Measurements from ENCODE around the gene RPL7A. TPM values are rescaled to one million over a fixed set of nuclear protein-coding genes. Genes with fewer than 3 reads are reported as not detected.
"Not testable (repeated sequence)": the region's sequence is repeated elsewhere in the genome, so short reads cannot be mapped to it uniquely, and the experiment has no call there.

The RPL7A gene
- polyA plus RNA-seq, 1 experiment: 3,329 TPM

GRCh38 chr9:133323991-133324703 lies 23.9 kb upstream of the RPL7A start:
- H3K36me3 ChIP-seq (ENCODE audit: control insufficient read depth, insufficient read depth, low read length): no peaks in the 10 kb centered on the region
- ChIA-PET POLR2A (no interaction called here), CTCF (no interaction called here)

GRCh38 chr9:133327021-133327420 lies 21.0 kb upstream of the RPL7A start:
- DNase-seq (ENCODE audit: low read depth); POLR2A ChIA-PET; H3K27me3 ChIP-seq (ENCODE audit: control insufficient read depth, insufficient read depth, low read length); CTCF ChIA-PET; H3K4me3 ChIP-seq (ENCODE audit: low read depth, low read length): not testable (repeated sequence)
- peaks cover 11% of the 10 kb centered on the region for H3K36me3 ChIP-seq (ENCODE audit: control insufficient read depth, insufficient read depth, low read length)

More at GRCh38 chr9:133323991-133324703, 23.9 kb upstream of the RPL7A start:
- TF ChIP-seq CTCF (IDR thresholded peaks at IDR 0.05; ENCODE audit: insufficient read depth, low read depth, low read length): no peak
- Histone ChIP-seq H3K4me3 (ENCODE audit: low read depth, low read length) (no peak overlapping the region), H3K27me3 (ENCODE audit: control insufficient read depth, insufficient read depth, low read length) (no peaks in the 10 kb centered on the region)
- DNase-seq (ENCODE audit: low read depth): no peak

GRCh38 chr9:133327834-133328484 lies 20.1 kb upstream of the RPL7A start:
- no peaks in the 10 kb centered on the region for H3K27me3 ChIP-seq (ENCODE audit: control insufficient read depth, insufficient read depth, low read length)
- ChIA-PET CTCF (interaction anchor here (0.6 kb wide), 1 partner anchor 29 kb away, joined by 3 read pairs; no protein-coding TSS in a partner anchor), POLR2A (no interaction called here)
- TF ChIP-seq CTCF (IDR thresholded peaks at IDR 0.05; ENCODE audit: insufficient read depth, low read depth, low read length): no peak
- H3K36me3 ChIP-seq (ENCODE audit: control insufficient read depth, insufficient read depth, low read length): peaks cover 19% of the 10 kb centered on the region
- no peak overlapping the region for H3K4me3 ChIP-seq (ENCODE audit: low read depth, low read length)
- DNase-seq (ENCODE audit: low read depth): no peak

GRCh38 chr9:133329306-133330156 lies 18.5 kb upstream of the RPL7A start:
- H3K36me3 ChIP-seq (ENCODE audit: control insufficient read depth, insufficient read depth, low read length): peaks cover 32% of the 10 kb centered on the region
- CTCF ChIA-PET: interaction anchor here (0.7 to 2.8 kb wide), 6 partner anchors 13 to 149 kb away, joined by 3 to 16 read pairs (median 4); no protein-coding TSS in a partner anchor
- peak; percentile 61 for TF ChIP-seq CTCF (IDR thresholded peaks at IDR 0.05; ENCODE audit: insufficient read depth, low read depth, low read length)
- H3K27me3 ChIP-seq (ENCODE audit: control insufficient read depth, insufficient read depth, low read length); POLR2A ChIA-PET; H3K4me3 ChIP-seq (ENCODE audit: low read depth, low read length); DNase-seq (ENCODE audit: low read depth): not testable (repeated sequence)

- POLR2A ChIA-PET: no interaction called here
- Histone ChIP-seq H3K36me3 (ENCODE audit: control insufficient read depth, insufficient read depth, low read length) (peaks cover 32% of the 10 kb centered on the region), H3K4me3 (ENCODE audit: low read depth, low read length) (no peak overlapping the region), H3K27me3 (ENCODE audit: control insufficient read depth, insufficient read depth, low read length) (no peaks in the 10 kb centered on the region)
- TF ChIP-seq CTCF (IDR thresholded peaks at IDR 0.05; ENCODE audit: insufficient read depth, low read depth, low read length): no peak
- DNase-seq (ENCODE audit: low read depth): no peak
- CTCF ChIA-PET: interaction anchor here (2.3 to 2.8 kb wide), 2 partner anchors 12 to 145 kb away, joined by 13 to 16 read pairs; no protein-coding TSS in a partner anchor
These were observed 16.8 kb upstream of the RPL7A start for GRCh38 chr9:133331221-133331620.

Measured in BJ (cell line).